Skeletal muscle satellite cell (primary cell): ENCODE results near the gene MIGA2.
"Not testable (repeated sequence)": the region's sequence is repeated elsewhere in the genome, so short reads cannot be mapped to it uniquely, and the experiment has no call there.

Experiments
- H3K27me3 ChIP-seq: 2 replicates; pipeline ENCODE4 v1.7.0; 2013; ENCODE audit warnings: low read length; ENCODE audit not compliant: control insufficient read depth, insufficient read depth
- H3K36me3 ChIP-seq: 2 replicates; pipeline ENCODE4 v1.7.0; 2013; ENCODE audit warnings: mild to moderate bottlenecking, control low read depth, low read length; ENCODE audit not compliant: insufficient read depth
- H3K4me1 ChIP-seq: 2 replicates; pipeline ENCODE4 v1.7.0; 2013; ENCODE audit warnings: low read length; ENCODE audit not compliant: control insufficient read depth, insufficient read depth
- H3K4me2 ChIP-seq: 2 replicates; pipeline ENCODE4 v1.7.0; 2013; ENCODE audit warnings: mild to moderate bottlenecking, low read length
- H3K4me3 ChIP-seq: 2 replicates; pipeline ENCODE4 v1.7.0; 2013; ENCODE audit warnings: low read length
- H3K9ac ChIP-seq: 2 replicates; pipeline ENCODE4 v1.7.0; 2013; ENCODE audit warnings: mild to moderate bottlenecking, low read depth, low read length, moderate library complexity
- H3K9me3 ChIP-seq: replicated peaks from 2 replicates; pipeline ENCODE4 v1.7.0; 2013; ENCODE audit warnings: mild to moderate bottlenecking, control low read depth, low read length

MIGA2 gene

GRCh38 chr9:129108083-129108804 lies 71.8 kb downstream of the MIGA2 start:
- H3K27me3 ChIP-seq: no peaks in the 10 kb centered on the region
- H3K4me3 ChIP-seq: no peak overlapping the region
- peaks cover 20% of the 10 kb centered on the region for H3K4me1 ChIP-seq
- no peak overlapping the region for H3K4me2 ChIP-seq
- H3K9me3 ChIP-seq: no peaks in the 10 kb centered on the region
- no peak overlapping the region for H3K9ac ChIP-seq
- H3K36me3 ChIP-seq: peaks cover 5% of the 10 kb centered on the region

- peaks cover 5% of the 10 kb centered on the region for H3K36me3 ChIP-seq
- H3K9me3 ChIP-seq: no peaks in the 10 kb centered on the region
- H3K27me3 ChIP-seq: no peaks in the 10 kb centered on the region
- peak overlapping the region; percentile 99 for H3K4me2 ChIP-seq
- peak overlapping the region; percentile 36 for H3K4me3 ChIP-seq
- H3K9ac ChIP-seq: peak overlapping the region; percentile 6
- H3K4me1 ChIP-seq: peaks cover 20% of the 10 kb centered on the region
Observed at GRCh38 chr9:129108805-129109536, 72.5 kb downstream of the MIGA2 start.

- peak overlapping the region; percentile 99 for H3K4me2 ChIP-seq
- H3K4me1 ChIP-seq: peaks cover 20% of the 10 kb centered on the region
- no peaks in the 10 kb centered on the region for H3K9me3 ChIP-seq
- H3K27me3 ChIP-seq: no peaks in the 10 kb centered on the region
- H3K4me3 ChIP-seq: peak overlapping the region; percentile 36
- peaks cover 5% of the 10 kb centered on the region for H3K36me3 ChIP-seq
- H3K9ac ChIP-seq: peak overlapping the region; percentile 6
Observed at GRCh38 chr9:129109537-129109903, 73.1 kb downstream of the MIGA2 start.

GRCh38 chr9:129109952-129110739 lies 73.7 kb downstream of the MIGA2 start:
- no peaks in the 10 kb centered on the region for H3K27me3 ChIP-seq
- H3K4me2 ChIP-seq: peak overlapping the region; percentile 99
- peak overlapping the region; percentile 90 for H3K9ac ChIP-seq
- peak overlapping the region; percentile 95 for H3K4me3 ChIP-seq
- H3K4me1 ChIP-seq: peaks cover 20% of the 10 kb centered on the region
- peaks cover 5% of the 10 kb centered on the region for H3K36me3 ChIP-seq
- no peaks in the 10 kb centered on the region for H3K9me3 ChIP-seq

- Histone ChIP-seq H3K27me3 (no peaks in the 10 kb centered on the region), H3K9me3 (no peaks in the 10 kb centered on the region), H3K4me3 (peak within 1 kb of the TSS; percentile 95), H3K36me3 (peaks cover 5% of the 10 kb centered on the region), H3K4me1 (peaks cover 20% of the 10 kb centered on the region), H3K9ac (peak within 1 kb of the TSS; percentile 90), H3K4me2 (peak within 1 kb of the TSS; percentile 99)
Observed at GRCh38 chr9:129110740-129111527, 74.5 kb downstream of the MIGA2 start, which contains the start of the genes CRAT and PTPA. Gene CRAT (minus strand): TSS chr9:129110793. CDS start chr9:129110509, 284 bp downstream. Gene PTPA (plus strand): TSS chr9:129111415. CDS start chr9:129111601, 186 bp downstream.

GRCh38 chr9:129111528-129112151 lies 75.2 kb downstream of the MIGA2 start:
- peak overlapping the region; percentile 87 for H3K9ac ChIP-seq
- peak overlapping the region; percentile 79 for H3K4me3 ChIP-seq
- no peaks in the 10 kb centered on the region for H3K27me3 ChIP-seq
- H3K4me1 ChIP-seq: peaks cover 20% of the 10 kb centered on the region
- no peaks in the 10 kb centered on the region for H3K9me3 ChIP-seq
- H3K4me2 ChIP-seq: peak overlapping the region; percentile 92
- H3K36me3 ChIP-seq: peaks cover 5% of the 10 kb centered on the region

- peak overlapping the region; percentile 87 for H3K9ac ChIP-seq
- peak overlapping the region; percentile 79 for H3K4me3 ChIP-seq
- H3K9me3 ChIP-seq, H3K27me3 ChIP-seq, H3K36me3 ChIP-seq: not testable (repeated sequence)
- H3K4me2 ChIP-seq: peak overlapping the region; percentile 92
- peaks cover 20% of the 10 kb centered on the region for H3K4me1 ChIP-seq
Observed at GRCh38 chr9:129112526-129112925, 76.1 kb downstream of the MIGA2 start.

- Histone ChIP-seq H3K9ac (no peak overlapping the region), H3K36me3 (no peaks in the 10 kb centered on the region), H3K27me3 (no peaks in the 10 kb centered on the region), H3K9me3 (no peaks in the 10 kb centered on the region), H3K4me3 (no peak overlapping the region), H3K4me1 (peaks cover 18% of the 10 kb centered on the region), H3K4me2 (no peak overlapping the region)
Observed at GRCh38 chr9:129113645-129114304, 77.3 kb downstream of the MIGA2 start.

- no peak overlapping the region for H3K4me2 ChIP-seq
- peaks cover 10% of the 10 kb centered on the region for H3K36me3 ChIP-seq
- peaks cover 15% of the 10 kb centered on the region for H3K4me1 ChIP-seq
- H3K27me3 ChIP-seq: no peaks in the 10 kb centered on the region
- H3K9ac ChIP-seq: no peak overlapping the region
- H3K4me3 ChIP-seq: no peak overlapping the region
- H3K9me3 ChIP-seq: no peaks in the 10 kb centered on the region
Observed at GRCh38 chr9:129118799-129119198, 82.4 kb downstream of the MIGA2 start.

- Histone ChIP-seq H3K4me3 (no peak overlapping the region), H3K4me1 (peaks cover 18% of the 10 kb centered on the region), H3K9ac (peak overlapping the region; percentile 63), H3K9me3 (no peaks in the 10 kb centered on the region), H3K4me2 (no peak overlapping the region), H3K27me3 (no peaks in the 10 kb centered on the region), H3K36me3 (peaks cover 20% of the 10 kb centered on the region)
Observed at GRCh38 chr9:129121483-129121882, 85.1 kb downstream of the MIGA2 start.
